ENCODE data around the gene SLC7A9.

SLC7A9 gene

DNA sequence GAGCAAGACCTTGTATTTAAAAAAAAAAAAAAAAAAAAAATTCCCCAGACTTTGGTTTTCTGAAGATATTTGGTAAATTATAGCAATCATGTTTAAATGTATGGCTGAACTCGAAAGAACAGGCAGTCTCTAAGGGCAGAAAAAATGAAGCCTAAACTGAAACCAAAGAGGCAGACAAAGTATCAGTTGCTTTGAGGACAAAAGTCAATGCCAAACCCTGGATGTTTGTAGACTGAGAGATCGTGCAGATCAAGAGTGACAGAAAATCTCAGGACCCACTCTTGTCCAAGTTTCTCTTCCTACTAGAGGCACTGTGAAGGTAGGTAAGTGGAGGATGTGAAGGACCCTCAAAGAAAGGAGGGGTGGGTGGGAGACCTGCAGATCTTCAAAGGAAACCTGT, 11.1 kb upstream of the SLC7A9 start:
- H3K9me3 ChIP-seq = no peaks in the 10 kb centered on the region
- peaks cover 11% of the 10 kb centered on the region for H3K36me3 ChIP-seq
- TF ChIP-seq, protein P1, sequence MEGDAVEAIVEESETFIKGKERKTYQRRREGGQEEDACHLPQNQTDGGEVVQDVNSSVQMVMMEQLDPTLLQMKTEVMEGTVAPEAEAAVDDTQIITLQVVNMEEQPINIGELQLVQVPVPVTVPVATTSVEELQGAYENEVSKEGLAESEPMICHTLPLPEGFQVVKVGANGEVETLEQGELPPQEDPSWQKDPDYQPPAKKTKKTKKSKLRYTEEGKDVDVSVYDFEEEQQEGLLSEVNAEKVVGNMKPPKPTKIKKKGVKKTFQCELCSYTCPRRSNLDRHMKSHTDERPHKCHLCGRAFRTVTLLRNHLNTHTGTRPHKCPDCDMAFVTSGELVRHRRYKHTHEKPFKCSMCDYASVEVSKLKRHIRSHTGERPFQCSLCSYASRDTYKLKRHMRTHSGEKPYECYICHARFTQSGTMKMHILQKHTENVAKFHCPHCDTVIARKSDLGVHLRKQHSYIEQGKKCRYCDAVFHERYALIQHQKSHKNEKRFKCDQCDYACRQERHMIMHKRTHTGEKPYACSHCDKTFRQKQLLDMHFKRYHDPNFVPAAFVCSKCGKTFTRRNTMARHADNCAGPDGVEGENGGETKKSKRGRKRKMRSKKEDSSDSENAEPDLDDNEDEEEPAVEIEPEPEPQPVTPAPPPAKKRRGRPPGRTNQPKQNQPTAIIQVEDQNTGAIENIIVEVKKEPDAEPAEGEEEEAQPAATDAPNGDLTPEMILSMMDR (IDR thresholded peaks at IDR 0.05) = no peak
- H3K27ac ChIP-seq = no peak overlapping the region
- H3K4me1 ChIP-seq (ENCODE audit: control insufficient read depth in 1 of 2, insufficient read depth in 1 of 2, low read depth in 1 of 2, low read length in 1 of 2) = no peaks in the 10 kb centered on the region
- no peak overlapping the region for H3K4me3 ChIP-seq (ENCODE audit: low read depth in 1 of 2, low read length in 1 of 2)
- no peaks in the 10 kb centered on the region for H3K27me3 ChIP-seq

DNA sequence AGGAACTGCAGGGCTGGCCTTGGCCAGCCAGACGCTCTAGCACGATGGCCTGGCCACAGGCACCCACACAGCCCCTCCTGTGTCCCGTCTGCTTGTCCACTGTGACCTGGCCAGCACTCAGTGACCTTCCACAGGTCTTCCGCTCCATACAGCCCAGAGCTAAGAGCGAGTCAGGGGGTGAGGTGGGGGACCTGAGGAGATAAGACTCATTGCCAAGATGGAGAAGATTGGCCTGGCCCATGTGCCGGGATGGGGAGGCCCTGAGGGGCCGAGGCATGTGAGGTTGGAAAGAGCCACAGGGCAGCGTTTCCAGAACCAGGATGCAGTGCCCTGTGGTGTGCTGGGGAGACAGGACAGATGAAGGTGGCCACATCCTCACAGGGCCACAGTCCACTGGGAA, 10.2 kb upstream of the SLC7A9 start:
- Histone ChIP-seq H3K4me1 (ENCODE audit: control insufficient read depth in 1 of 2, insufficient read depth in 1 of 2, low read depth in 1 of 2, low read length in 1 of 2) (no peaks in the 10 kb centered on the region), H3K4me3 (ENCODE audit: low read depth in 1 of 2, low read length in 1 of 2) (no peak overlapping the region), H3K36me3 (peaks cover 11% of the 10 kb centered on the region), H3K9me3 (no peaks in the 10 kb centered on the region), H3K27ac (no peak overlapping the region), H3K27me3 (no peaks in the 10 kb centered on the region)
- TF ChIP-seq, protein P1 (IDR thresholded peaks at IDR 0.05) = no peak

DNA sequence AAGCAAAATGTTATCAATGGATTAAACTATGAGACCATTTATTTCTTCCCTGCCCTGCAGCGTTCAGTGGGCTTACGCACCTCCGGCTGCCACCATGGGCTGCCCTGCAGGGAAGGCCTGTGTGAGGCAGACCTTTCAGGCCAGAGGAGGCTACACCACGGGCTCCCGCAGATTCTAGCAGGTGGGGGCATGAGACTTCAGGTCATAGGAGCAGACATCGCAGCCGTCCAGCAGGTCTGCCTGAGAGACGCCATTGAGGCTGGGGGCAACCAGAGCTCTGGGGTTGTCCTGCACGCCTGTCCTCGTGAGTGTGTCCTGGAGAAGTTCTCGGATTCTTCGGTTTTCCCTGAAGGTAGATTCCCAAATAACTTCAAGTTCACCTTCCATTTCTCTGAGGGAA, 9.4 kb upstream of the SLC7A9 start:
- Histone ChIP-seq H3K27me3 (no peaks in the 10 kb centered on the region), H3K9me3 (no peaks in the 10 kb centered on the region), H3K4me1 (ENCODE audit: control insufficient read depth in 1 of 2, insufficient read depth in 1 of 2, low read depth in 1 of 2, low read length in 1 of 2) (no peaks in the 10 kb centered on the region), H3K27ac (no peak overlapping the region), H3K4me3 (ENCODE audit: low read depth in 1 of 2, low read length in 1 of 2) (no peak overlapping the region), H3K36me3 (peaks cover 11% of the 10 kb centered on the region)
- TF ChIP-seq, protein P1 (IDR thresholded peaks at IDR 0.05) = no peak

DNA sequence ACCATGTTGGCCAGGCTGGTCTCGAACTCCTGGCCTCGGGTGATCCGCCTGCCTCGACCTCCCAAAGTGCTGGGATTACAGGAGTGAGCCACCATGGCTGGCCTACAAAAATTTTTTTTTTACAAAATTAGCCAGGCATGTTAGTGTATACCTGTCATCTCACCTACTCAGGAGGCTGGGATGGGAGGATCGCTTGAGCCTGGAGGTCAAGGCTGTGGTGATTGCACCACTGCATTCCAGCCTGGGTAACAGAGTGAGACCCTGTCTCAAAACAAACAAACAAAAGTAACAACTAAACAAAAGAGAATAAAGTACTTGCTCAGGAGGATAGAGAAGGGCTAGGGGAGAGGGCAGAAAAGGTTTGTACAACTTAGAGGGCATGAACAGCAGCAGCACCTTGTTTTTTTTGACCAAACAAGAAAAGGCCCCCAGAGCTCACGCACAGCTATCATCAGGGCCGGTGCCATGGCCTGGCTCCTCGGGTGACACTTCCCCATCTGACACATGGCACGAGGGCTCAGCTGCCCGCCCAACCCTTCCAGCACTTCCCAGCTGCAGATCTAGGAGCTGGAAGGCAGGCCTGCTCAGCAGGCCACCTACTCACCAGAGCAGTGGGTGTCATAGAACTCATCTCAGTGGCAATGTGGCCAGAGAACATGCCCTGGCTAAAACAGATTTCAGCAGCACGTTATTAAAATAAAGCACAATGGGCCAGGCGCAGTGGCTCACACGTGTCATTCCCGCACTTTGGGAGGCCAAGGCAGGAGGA, 8.6 kb upstream of the SLC7A9 start:
- Histone ChIP-seq H3K27me3 (no peaks in the 10 kb centered on the region), H3K4me1 (ENCODE audit: control insufficient read depth in 1 of 2, insufficient read depth in 1 of 2, low read depth in 1 of 2, low read length in 1 of 2) (no peaks in the 10 kb centered on the region), H3K27ac (no peak overlapping the region), H3K4me3 (ENCODE audit: low read depth in 1 of 2, low read length in 1 of 2) (no peak overlapping the region), H3K36me3 (peaks cover 11% of the 10 kb centered on the region), H3K9me3 (no peaks in the 10 kb centered on the region)
- TF ChIP-seq, protein P1 (IDR thresholded peaks at IDR 0.05) = no peak

DNA sequence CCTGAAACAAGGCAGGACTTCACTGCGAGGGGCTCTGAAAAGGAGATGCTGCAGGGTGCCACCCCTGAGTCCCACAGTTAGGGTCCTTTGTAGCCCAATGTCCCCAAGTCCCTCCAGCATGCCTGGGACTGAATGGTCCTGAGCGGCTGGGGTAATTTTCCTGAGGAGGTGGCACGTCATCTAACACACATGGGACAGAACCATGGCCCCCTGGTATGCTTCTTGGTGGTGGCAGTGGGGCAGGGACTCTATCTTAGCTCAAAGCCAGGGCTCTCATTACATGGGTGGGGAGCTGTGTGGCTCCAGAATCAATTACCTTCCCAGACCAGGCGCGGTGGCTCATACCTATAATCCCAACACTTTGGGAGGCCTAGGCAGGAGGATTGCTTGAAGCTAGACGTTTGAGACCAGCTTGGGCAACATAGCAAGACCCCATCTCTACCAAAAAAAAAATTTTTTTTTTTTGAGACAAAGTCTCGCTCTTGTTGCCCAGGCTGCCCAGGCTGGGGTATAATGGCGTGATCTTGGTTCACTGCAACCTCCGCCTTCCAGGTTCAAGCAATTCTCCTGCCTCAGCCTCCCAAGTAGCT, 7.9 kb upstream of the SLC7A9 start:
- TF ChIP-seq, protein P1 (IDR thresholded peaks at IDR 0.05) = no peak
- Histone ChIP-seq H3K9me3 (no peaks in the 10 kb centered on the region), H3K4me1 (ENCODE audit: control insufficient read depth in 1 of 2, insufficient read depth in 1 of 2, low read depth in 1 of 2, low read length in 1 of 2) (no peaks in the 10 kb centered on the region), H3K27me3 (no peaks in the 10 kb centered on the region), H3K36me3 (peaks cover 11% of the 10 kb centered on the region), H3K4me3 (ENCODE audit: low read depth in 1 of 2, low read length in 1 of 2) (no peak overlapping the region), H3K27ac (no peak overlapping the region)
